GM21381 (cell line): ENCODE data around the gene FSD2.
"Not testable (repeated sequence)": the region's sequence is repeated elsewhere in the genome, so short reads cannot be mapped to it uniquely, and the experiment has no call there.

Experiments used
- ATAC-seq: cut with Tn5 transposase; IDR thresholded peaks from one replicate; pipeline ENCODE4 v1.9.1; 2021; ENCODE audit warnings: mild to moderate bottlenecking, moderate library complexity; ENCODE audit not compliant: unreplicated experiment

Gene FSD2

DNA sequence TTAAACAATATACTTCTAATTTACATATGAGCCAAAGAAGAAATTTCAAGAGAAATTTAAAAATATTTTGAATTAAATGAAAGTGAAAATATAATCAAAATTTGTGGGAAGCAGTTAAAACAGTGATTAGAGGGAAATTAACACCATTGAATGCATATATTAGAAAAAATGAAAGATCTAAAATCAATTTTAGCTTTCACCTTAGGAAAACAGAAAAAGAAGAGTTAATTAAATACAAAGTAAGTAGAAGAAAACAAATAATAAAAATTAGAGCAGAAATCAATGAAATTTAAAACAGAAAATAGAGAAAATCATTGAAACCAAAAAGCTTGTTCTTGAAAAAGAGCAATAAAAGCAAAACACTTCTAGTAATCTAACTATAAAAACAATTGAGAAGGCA lies 57.6 kb downstream of the FSD2 start:
- ATAC-seq, result no peak

DNA sequence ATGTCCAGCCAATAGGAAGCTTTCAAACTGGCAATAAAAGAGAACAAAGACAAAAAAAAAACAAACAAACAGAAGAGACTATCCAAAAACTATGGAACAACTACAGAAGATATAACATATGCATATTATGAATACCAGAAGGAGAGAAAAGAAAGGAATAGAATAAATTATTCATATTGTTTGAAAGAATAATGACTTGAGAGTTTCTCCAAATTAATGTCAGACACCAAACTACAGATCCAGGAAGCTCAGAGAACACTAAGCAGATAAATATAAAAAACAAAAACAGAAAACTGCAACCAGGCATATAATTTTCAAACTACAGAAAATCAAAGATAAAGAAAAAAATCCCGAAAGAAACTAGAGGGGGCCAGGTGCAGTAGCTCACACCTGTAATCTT lies 62.1 kb downstream of the FSD2 start:
- no peak for ATAC-seq

DNA sequence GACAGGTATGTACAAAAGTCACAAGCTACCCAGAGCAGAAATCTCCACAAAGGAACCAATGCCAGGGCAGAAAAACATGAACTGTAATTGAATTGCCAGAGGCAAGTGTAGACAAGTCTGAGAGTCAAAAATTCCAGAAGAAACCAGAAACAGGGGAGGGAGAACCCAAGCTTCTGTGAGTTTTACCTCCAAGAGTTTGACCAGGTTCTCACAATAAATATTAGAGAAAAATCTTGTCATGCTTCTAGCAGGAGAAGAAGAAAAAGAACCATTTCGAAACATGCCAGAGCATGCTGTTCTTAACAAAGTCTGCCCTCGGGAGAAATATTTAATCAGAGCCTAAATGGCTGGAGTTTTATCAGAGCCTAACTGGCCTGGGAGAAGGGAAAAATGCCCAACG lies 63.7 kb downstream of the FSD2 start:
- no peak for ATAC-seq

DNA sequence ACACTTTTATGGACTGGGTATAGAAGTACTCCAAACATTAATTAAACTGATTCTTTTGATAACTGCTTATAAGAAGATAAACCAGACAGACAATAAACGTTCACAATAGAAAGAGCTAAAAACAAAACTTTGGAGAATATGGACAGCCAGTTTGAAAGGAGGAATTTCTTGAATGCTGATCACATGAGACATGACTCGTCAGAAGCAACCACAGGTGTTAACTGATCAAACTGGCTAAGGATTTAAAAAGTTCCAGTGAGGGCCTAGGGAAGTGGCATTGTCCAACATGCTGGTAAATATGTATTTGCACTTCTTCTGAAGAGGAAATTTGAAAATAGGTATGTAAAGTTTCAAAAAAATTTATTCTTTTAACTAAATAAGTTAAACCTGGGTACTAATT lies 66.8 kb downstream of the FSD2 start:
- no peak for ATAC-seq

DNA sequence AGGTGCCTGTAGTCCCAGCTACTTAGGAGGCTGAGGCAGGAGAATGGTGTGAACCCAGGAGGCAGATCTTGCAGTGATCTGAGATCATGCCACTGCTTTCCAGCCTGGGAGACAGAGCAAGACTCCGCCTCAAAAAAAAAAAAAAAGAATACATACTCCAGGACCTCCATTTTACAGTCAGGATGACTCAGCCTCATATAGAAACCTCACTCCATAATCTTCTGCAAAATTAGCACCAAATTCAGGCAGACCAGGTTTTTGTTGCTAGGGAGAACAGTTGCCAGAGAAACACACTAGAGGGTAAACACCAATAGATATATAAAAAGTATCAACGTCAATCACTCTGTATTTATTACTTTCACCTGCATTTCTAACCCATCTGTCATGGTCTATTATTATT lies 67.9 kb downstream of the FSD2 start:
- ATAC-seq, result no peak

DNA sequence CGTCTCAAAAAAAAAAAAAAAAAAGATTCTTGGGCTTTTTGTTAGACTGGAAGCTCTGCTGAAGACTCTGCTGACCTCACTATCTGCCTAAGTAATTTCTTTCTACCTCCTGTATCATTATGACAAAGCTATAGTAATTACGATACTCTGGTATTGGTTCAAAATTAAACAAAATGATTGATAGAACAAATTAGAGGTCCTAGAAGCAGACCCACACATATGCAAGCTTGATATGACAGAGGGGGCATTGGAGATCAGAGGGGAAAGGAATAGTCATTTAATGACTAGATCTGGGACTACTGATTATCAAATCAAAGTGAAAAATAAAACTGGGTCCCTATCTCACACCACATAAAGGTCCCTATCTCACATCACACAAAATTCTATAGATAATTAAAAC lies 74.3 kb downstream of the FSD2 start:
- ATAC-seq, result no peak

DNA sequence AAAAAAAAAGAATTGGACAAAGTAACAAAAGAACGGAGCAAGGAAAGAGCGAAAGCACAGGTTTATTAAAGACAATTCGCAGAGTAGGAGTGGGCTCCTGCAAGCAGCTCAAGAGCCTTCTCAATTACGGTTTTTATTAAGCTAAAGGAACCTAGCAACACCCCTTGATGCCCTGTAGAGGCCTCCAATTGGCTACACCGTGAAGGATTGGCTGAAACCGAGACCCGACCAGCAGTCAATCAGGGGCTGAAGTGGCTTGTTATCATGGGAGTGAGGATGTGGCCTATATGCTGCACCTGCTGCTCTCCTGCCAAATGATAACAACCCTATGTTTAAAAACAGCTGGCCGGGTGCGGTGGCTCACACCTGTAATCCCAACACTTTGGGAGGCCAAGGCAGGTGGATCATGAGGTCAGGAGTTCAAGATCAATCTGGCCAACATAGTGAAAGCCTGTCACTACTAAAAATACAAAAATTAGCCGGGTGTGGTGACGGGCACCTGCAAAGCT lies 75.8 kb downstream of the FSD2 start:
- no peak for ATAC-seq

DNA sequence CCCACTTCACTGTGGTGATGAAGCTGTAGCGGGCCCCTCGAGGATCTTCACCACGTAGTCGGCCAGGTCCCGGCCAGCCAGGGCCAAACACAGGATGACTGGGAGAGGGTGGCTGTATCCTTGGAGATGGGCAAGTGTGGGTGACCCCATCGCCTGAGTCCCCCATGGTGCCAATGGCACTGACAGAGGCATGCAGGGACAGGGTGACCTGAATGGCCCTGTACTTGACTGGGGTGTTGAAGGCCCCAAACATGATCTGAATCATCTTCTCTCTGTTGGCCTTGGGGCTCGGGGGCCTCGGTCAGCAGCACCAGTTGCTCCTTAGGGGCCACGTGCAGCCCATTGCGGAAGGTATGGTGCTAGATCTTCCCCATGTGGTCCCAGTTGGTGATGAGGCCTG lies 79.1 kb downstream of the FSD2 start:
- ATAC-seq, result no peak

DNA sequence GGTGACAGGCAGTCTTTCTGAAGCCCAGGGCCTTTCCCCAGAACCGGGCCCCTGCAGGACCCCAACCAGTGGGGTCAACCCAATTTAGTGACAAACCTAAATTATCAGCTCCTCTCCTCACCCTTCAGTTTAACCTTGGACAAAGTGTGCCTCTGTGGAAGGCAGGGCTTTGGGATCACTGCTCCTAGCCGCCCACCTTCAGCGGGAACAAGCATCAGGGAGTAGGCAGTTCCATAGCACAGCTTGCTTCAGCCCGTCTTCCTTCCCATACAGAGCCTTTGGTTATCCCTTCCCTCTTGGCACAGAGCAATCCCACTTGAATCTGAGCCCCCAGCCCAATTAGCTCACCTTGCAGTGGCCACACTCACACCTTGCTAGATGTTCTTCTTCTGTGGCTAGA lies 90.9 kb downstream of the FSD2 start:
- ATAC-seq, result no peak

DNA sequence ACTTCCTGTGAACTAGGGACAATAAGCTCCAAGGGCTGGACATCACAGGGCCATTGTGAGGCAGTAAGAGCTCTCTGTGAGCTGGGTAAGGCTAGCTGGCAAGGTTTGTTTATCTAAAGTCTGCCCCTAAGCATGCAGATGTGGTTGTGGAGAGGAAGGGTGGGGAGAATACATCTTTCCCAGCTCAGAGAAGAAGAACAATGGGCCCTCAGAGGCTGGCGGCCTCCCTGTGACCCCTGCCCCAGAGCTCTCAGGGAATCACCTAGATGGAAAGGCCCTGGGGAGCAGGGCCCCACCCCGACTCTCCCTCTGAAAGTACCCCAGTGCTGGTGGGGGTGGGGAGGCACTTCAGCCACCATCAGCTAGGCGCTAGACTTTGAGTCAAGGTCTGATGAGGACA lies 91.9 kb downstream of the FSD2 start:
- no peak for ATAC-seq

DNA sequence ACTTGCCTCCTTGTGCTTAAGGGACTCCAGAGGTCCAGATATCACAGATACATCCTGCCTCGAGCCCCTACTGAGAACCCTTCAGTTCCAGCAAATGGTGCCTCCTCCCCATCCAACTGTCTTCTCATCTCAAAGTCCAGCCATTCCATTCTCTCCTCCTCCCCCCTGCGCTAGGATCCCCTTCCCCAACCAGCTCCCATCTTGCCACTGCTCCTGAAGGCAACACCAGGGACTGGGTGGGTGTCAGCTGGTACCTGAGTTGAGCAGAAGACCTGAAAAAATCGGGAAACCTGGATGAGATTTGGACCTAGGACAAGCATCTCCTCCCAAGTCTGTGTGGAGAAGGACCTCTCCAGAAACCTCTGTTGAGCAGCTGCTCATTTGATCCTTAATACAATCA lies 93.8 kb downstream of the FSD2 start:
- ATAC-seq, result no peak

DNA sequence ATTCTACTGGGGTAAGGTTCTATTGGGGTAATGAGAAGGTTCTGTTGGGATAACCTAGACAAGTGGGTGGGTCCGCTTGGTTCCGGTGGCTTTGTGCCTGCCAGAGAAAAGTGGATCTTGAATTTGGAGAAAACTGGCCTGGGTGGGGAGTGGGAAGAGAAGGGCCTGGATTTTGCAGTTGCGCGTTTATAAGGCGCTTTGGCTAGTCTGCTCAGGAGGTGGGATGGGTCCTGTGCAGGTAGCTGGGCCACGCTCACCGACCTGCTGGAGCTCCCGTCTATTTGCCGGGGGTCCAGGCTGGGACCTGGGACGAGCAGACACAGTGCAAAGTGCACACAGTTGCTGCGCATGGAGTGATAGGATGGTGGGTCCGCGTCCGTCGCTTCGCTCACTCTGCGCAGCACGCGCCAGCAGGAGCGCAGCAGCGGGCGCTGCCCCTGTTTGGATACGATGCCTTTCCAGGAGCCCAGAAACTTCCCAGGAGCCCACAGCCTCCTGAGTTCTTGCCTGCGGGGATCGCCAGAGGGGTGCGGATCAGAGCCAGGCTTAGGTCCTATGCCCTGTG lies 94.9 kb downstream of the FSD2 start:
- ATAC-seq, result no peak

DNA sequence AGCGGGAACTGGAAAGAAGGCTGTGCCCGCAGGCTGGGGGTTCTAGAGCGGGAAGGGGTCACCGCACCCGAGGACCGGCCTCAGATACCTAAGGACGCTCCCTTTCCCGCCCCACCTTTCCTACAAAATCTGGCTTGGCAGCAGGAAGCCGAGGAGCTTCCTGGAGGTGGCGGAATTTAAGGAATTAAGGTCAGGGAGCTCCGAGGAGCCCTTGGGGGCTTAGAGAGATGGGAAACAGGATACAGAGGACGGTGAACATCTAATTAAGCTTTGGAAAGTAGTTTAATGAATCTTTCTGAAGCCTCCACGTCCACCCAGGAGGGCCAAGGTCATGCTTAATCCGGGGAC lies 95.7 kb downstream of the FSD2 start:
- ATAC-seq, result no peak

DNA sequence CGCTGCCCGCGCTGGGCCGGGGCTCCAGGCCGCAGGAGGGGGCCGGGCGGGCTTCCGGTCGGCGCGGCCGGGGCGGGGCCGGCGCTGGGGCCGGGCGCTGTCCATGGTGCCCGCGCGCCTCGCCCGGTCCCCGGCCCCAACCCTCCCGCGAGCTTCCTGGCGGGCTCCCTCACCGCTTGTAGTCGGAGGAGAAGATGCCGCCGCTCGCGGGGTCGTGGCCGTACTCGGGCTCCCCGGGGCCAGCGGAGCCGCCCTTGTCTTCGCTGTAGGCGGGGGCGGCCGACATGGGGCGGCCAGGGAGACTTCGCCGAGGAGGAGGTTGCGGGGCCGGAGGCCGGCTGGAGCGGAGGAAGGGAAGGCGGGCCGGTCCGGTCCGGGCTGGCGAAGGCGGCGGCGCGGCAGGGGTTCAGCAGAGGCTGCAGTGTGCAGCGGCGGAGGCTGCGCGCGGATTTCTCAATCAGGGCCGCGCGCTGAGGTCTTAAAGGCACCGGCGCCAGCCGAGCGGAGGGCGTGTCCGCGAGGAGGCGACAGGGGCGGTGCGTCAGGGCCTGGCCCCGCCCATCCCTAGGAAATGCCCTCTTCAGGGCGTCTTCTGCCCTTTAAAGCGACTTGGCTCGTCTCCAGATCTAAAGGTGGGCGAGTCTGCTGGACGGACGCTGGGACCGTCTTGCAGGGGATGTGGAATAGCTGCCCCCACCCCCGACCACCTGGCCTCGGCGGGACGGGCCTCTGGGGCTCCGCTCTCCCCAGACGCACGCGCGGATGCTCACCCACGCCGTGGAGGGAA lies 96.3 kb downstream of the FSD2 start, which contains the start of gene AP3B2:
Gene AP3B2 (minus strand): TSS at position 455 of the 787 bp plus-strand sequence. CDS start 169 bp downstream, at position 286.
- ATAC-seq, result peak; percentile 90

DNA sequence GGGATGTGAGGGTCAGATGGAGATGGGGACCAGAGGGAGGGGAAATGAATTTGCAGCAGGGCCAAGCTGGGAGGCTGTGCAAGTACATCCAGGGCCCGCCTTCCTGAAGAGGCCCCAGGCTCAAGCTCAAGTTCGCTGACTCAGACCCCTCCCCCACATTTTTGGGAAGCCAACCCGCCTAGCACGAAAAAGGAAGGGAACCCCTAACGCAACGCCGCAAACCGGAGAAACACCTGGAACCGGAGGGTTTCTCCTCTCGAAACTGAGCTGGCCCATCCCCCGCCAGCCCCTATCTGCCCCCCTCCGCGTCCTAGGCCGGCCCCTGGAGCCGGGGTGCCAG lies 96.8 kb downstream of the FSD2 start:
- ATAC-seq, result no peak

DNA sequence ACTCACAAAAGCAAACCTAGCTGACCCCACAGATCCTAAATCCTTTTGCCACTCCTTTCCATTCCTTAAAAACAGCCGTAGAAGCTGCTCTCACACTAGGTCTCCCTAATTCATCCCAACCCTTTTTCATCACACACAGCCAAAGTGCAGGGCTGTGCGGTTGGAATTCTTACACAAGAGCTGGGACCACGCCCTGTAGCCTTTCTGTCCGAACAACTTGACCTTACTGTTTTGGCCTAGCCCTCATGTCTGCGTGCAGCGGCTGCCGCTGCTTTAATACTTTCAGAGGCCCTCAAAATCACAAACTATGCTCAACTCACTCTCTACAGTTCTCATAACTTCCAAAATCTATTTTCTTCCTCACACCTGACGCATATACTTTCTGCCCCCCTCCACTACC lies 100.0 kb downstream of the FSD2 start:
- ATAC-seq, result not testable (repeated sequence)
